Suprapubic skin (tissue), 4 donors: ENCODE data around the gene STAG2.

ENCODE experiments used
- CTCF ChIP-seq, 2 donors: fragments of 200-600 bp in 1 of 2; fragments of 450-650 bp in 1 of 2; sonication (generic) in 1 of 2; IDR thresholded peaks; one replicate each; pipeline ENCODE4 v1.5.1; 2016 to 2019; ENCODE audit warnings: antibody characterized with exemption in 2 of 2, mild to moderate bottlenecking in 1 of 2, moderate library complexity in 1 of 2
- EP300 ChIP-seq: sonication (generic); formaldehyde crosslinking; IDR thresholded peaks from one replicate; pipeline ENCODE4 v1.6.1; 2017; ENCODE audit warnings: antibody characterized with exemption
- POLR2AphosphoS5 ChIP-seq, 3 donors: sonication (generic); formaldehyde crosslinking; IDR thresholded peaks; one replicate each; pipeline ENCODE4 v1.6.1; 2017; ENCODE audit warnings: antibody characterized with exemption in 3 of 3

DNA sequence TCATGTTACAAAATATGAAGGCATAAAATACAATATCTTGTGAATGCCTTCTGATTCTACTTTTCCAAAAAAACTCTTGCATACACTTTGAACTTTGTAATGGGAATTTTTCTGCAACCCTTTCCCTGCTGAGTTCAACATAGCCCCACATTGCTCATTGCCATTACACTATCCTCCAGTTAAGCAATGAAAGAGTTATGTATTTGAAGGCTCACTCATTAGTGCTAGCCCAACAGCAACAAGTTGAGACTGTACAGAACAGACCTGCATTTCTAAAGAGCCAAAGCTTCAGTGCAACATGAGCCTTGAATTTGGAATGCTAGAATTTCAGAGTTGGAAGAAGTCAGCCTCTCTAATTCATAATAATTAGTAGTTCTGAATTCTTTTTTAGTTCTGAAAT is 44.4 kb upstream of the STAG2 start:
- TF ChIP-seq CTCF (IDR thresholded peaks at IDR 0.05) (no peak), EP300 (no peak), POLR2AphosphoS5 (IDR thresholded peaks at IDR 0.05) (no peak)
